Breast epithelium (tissue), 3 donors: ENCODE measurements around the gene ZNF668.

ENCODE experiments used
- POLR2A ChIP-seq: fragments of 450-650 bp; IDR thresholded peaks from one replicate; pipeline ENCODE4 v1.6.1; 2016; ENCODE audit warnings: antibody characterized with exemption, mild to moderate bottlenecking, moderate library complexity
- TF ChIP-seq, protein P1 (sequence below), 3 donors: fragments of 450-650 bp; IDR thresholded peaks; one replicate each; pipeline ENCODE4 v1.5.1; 2016 to 2017; ENCODE audit warnings: antibody characterized with exemption in 3 of 3, mild to moderate bottlenecking in 3 of 3, moderate library complexity in 3 of 3

DNA sequence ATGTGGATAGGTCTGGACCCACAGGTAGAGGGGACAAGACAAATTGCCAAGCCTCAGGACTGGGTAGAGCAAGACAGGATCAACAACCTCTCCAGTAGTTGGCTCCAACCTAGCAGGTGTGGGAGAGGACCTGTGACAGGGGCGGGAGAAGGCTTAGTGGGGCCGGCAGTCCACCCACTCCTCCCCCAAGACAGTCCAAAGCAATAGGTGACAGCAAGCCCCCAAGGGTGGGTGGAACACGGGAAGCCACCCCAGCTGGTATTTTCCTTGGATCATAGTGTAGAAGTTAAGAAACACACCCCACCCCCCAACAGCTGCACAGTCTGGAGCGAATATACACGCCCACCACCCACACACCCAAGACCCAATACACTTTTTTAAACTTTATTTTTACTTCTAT lies 44.8 kb downstream of the ZNF668 start:
- no peak for TF ChIP-seq POLR2A
- TF ChIP-seq, protein P1, sequence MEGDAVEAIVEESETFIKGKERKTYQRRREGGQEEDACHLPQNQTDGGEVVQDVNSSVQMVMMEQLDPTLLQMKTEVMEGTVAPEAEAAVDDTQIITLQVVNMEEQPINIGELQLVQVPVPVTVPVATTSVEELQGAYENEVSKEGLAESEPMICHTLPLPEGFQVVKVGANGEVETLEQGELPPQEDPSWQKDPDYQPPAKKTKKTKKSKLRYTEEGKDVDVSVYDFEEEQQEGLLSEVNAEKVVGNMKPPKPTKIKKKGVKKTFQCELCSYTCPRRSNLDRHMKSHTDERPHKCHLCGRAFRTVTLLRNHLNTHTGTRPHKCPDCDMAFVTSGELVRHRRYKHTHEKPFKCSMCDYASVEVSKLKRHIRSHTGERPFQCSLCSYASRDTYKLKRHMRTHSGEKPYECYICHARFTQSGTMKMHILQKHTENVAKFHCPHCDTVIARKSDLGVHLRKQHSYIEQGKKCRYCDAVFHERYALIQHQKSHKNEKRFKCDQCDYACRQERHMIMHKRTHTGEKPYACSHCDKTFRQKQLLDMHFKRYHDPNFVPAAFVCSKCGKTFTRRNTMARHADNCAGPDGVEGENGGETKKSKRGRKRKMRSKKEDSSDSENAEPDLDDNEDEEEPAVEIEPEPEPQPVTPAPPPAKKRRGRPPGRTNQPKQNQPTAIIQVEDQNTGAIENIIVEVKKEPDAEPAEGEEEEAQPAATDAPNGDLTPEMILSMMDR (IDR thresholded peaks at IDR 0.05) = no peak
